Esophagus squamous epithelium (tissue), 5 donors: ENCODE results near the gene IGFL4. TPM values are rescaled to one million over a fixed set of nuclear protein-coding genes. Genes with fewer than 3 reads are reported as not detected.

Experiments
- DNase-seq: peaks from one replicate; lab custom pipeline; 2025; lab: John Stamatoyannopoulos, UW
- H3K27ac ChIP-seq, 4 donors: fragments of 200-600 bp; sonication (generic); one replicate each; pipeline ENCODE4 v1.5.1; 2016 to 2019; ENCODE audit warnings: mild to moderate bottlenecking in 1 of 4
- H3K27me3 ChIP-seq, 4 donors: fragments of 200-600 bp; sonication (generic); 1 replicate in 3 of 4; 2 replicates in 1 of 4; pipeline versions ENCODE4 v1.5.1 to v1.6.0; 2017 to 2021; ENCODE audit warnings: antibody characterized with exemption in 1 of 4
- H3K36me3 ChIP-seq, 3 donors: fragments of 200-600 bp; sonication (generic); one replicate each; pipeline ENCODE4 v1.5.1; 2016 to 2019
- H3K4me1 ChIP-seq, 3 donors: fragments of 200-600 bp; sonication (generic); one replicate each; pipeline ENCODE4 v1.5.1; 2017 to 2019
- H3K4me3 ChIP-seq, 4 donors: fragments of 200-600 bp; sonication (generic); 1 replicate in 3 of 4; 2 replicates in 1 of 4; pipeline ENCODE4 v1.5.1; 2016 to 2019; ENCODE audit warnings: mild to moderate bottlenecking in 2 of 4, moderate library complexity in 1 of 4
- H3K9me3 ChIP-seq, 3 donors: fragments of 200-600 bp; sonication (generic); one replicate each; pipeline ENCODE4 v1.5.1; 2016 to 2019
- CTCF ChIP-seq, 6 experiments: fragments of 450-650 bp in 4 of 6; fragments of 200-600 bp in 2 of 6; sonication (generic) in 2 of 6; IDR thresholded peaks; one replicate each; pipeline ENCODE4 v1.5.1; 2016 to 2019; ENCODE audit warnings: antibody characterized with exemption in 6 of 6, mild to moderate bottlenecking in 4 of 6, moderate library complexity in 4 of 6
- POLR2A ChIP-seq, 4 donors: fragments of 450-650 bp; IDR thresholded peaks; one replicate each; pipeline ENCODE4 v1.6.1; 2017; ENCODE audit warnings: antibody characterized with exemption in 4 of 4, mild to moderate bottlenecking in 4 of 4, moderate library complexity in 3 of 4
- WGBS, 2 donors: methylation state at CpG; one replicate each; pipeline ENCODE4 v1.1.5; 2018; 5-methylcytosine and 5-hydroxymethylcytosine counted together
- intact Hi-C: fragments of 100-400 bp; cut with DNase I; formaldehyde crosslinking; loops from one replicate; pipeline ENCODE4 v1.15.0; 2022
- total RNA-seq, 4 donors: library from RNA; depleted of rRNA; stranded (reverse); fragments of >200 nt; gene quantifications; one replicate each; pipeline ENCODE4 v1.1.0, GENCODE V29; 2016
- donor health status: DM: yes; HTN: yes; CAD: no.

IGFL4 gene
- total RNA-seq, 4 donors from 2014 or later = not detected

DNA sequence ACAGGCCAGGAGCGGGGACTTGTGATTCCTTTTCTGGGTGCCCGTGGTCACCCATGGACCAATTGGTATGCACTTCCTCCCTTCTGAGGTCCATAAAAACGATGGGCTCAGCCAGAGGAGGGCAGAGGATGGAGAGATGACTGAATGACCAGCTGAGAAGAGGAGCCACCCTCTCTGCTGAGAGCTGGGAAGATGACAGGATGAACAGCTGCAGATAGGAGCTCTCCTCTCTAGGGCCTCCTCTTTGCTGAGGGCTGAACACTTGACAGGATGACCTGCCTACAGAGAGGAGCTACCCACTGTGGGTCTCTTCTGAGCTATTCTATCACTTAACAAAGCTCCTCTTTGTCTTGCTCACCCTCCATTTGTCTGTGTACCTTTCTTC, 4.1 kb downstream of the IGFL4 start:
- no peaks in the 10 kb centered on the region for H3K36me3 ChIP-seq
- TF ChIP-seq POLR2A (IDR thresholded peaks at IDR 0.05) (no peak), CTCF (IDR thresholded peaks at IDR 0.05) (no peak)
- H3K9me3 ChIP-seq = no peaks in the 10 kb centered on the region
- H3K4me3 ChIP-seq = no peak overlapping the region
- peaks cover 0 to 7% (median 0%) of the 10 kb centered on the region in 3 donors for H3K4me1 ChIP-seq
- WGBS, 2 donors = 20% methylated on average over 1 of the region's 3 CpGs; no CpG with 5 or more reads in 1 of the 2 donors
- intact Hi-C loops = no loop called here
- DNase-seq = no peak
- peaks cover 0 to 46% (median 0%) of the 10 kb centered on the region in 4 donors for H3K27me3 ChIP-seq
- H3K27ac ChIP-seq = no peak overlapping the region

DNA sequence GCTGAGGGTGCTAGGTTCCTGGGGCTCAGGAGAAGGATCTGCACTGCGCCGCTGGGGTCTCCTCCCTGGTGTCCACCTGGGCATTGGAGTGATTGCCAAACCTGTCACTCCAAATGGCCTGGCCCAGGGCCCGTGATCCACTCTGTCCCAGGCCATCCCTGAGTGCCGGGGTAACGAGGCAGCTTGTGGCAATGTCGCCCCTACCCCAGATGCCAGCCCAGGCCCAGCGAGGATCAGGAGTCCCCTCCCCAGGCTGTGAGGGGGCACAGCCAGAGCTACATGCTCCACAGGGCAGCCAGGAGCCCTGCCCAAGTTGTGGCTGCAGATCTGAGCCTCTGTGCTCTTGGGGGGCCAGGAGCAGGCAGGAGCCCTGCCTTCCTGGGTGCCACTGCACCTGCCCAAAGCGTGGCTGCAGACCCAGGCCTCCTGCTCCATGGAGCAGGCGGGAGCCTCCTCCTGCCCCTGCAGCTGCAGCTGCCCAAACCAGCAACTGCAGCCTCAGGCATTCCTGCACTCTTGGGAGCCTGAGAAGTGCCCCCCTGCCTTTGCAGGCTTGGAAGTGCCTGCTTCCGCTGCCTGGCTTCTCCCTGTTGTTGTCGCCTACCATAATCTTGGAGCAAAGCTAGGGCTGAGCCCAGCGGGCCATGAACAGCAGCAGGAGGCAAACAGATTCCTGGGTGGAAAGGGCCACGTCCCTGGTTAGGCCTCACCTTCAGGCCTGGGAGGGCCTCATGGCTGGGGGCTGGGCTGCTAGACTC, 4.6 kb downstream of the IGFL4 start:
- H3K27me3 ChIP-seq = peaks cover 0 to 43% (median 0%) of the 10 kb centered on the region in 4 donors
- 72 to 94% methylated on average over 2 of the region's 13 CpGs for WGBS, 2 donors
- peaks cover 0 to 7% (median 0%) of the 10 kb centered on the region in 3 donors for H3K4me1 ChIP-seq
- no peak overlapping the region for H3K4me3 ChIP-seq
- TF ChIP-seq CTCF (IDR thresholded peaks at IDR 0.05) (no peak), POLR2A (IDR thresholded peaks at IDR 0.05) (no peak)
- no peaks in the 10 kb centered on the region for H3K36me3 ChIP-seq
- intact Hi-C loops = no loop called here
- H3K9me3 ChIP-seq = no peaks in the 10 kb centered on the region
- H3K27ac ChIP-seq = no peak overlapping the region
- DNase-seq = no peak

GRCh38 chr19:46035546-46035945, 5.3 kb downstream of the IGFL4 start:
- H3K27ac ChIP-seq = no peak overlapping the region
- H3K4me3 ChIP-seq = no peak overlapping the region
- no peak for DNase-seq
- TF ChIP-seq POLR2A (IDR thresholded peaks at IDR 0.05) = no peak
- no peak for TF ChIP-seq CTCF (IDR thresholded peaks at IDR 0.05)
- WGBS, 2 donors = 85% methylated on average over 6 of the region's 6 CpGs; no CpG with 5 or more reads in 1 of the 2 donors
- peaks cover 0 to under 1% (median 0%) of the 10 kb centered on the region in 3 donors for H3K4me1 ChIP-seq
- no peaks in the 10 kb centered on the region for H3K36me3 ChIP-seq
- no peaks in the 10 kb centered on the region for H3K9me3 ChIP-seq
- intact Hi-C loops = no loop called here
- peaks cover 0 to 41% (median 0%) of the 10 kb centered on the region in 4 donors for H3K27me3 ChIP-seq

DNA sequence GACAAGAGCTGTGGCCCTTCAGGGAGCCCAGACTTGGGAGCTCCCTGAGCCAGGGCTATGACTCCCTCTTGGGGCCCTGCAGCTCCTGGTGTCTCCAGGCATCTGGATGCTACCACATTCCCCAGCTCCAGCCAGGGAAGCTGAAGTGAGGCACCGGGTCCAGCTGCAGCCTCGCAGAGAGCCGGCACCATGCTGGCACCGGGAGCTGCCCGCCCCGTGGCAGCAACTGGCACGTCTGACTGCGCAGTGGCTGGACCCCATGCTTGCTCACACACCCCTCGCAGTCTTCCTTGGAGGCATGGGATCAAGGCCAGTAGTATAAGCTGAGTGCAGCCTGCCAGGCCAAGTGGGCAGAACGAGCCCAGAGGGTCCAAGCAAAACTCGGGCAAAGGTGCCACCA, 7.4 kb downstream of the IGFL4 start:
- Histone ChIP-seq H3K9me3 (no peaks in the 10 kb centered on the region), H3K4me3 (no peak overlapping the region), H3K4me1 (peaks cover 0 to 4% (median 0%) of the 10 kb centered on the region in 3 donors), H3K27ac (no peak overlapping the region), H3K36me3 (no peaks in the 10 kb centered on the region), H3K27me3 (peaks cover 0 to 38% (median 0%) of the 10 kb centered on the region in 4 donors)
- no peak for DNase-seq
- intact Hi-C loops = loop anchor here (5.0 kb wide), 1 partner anchor 44 kb away; no protein-coding TSS in a partner anchor
- WGBS, 2 donors = 53% methylated on average over 3 of the region's 11 CpGs; no CpG with 5 or more reads in 1 of the 2 donors
- TF ChIP-seq CTCF (IDR thresholded peaks at IDR 0.05) (no peak), POLR2A (IDR thresholded peaks at IDR 0.05) (no peak)

- intact Hi-C loops = loop anchor here (5.0 kb wide), 1 partner anchor 45 kb away; no protein-coding TSS in a partner anchor
- Histone ChIP-seq H3K9me3 (no peaks in the 10 kb centered on the region), H3K4me3 (no peak overlapping the region), H3K27me3 (peaks cover 0 to 43% (median 0%) of the 10 kb centered on the region in 4 donors), H3K4me1 (peaks cover 0 to 4% (median 0%) of the 10 kb centered on the region in 3 donors), H3K27ac (no peak overlapping the region), H3K36me3 (no peaks in the 10 kb centered on the region)
- TF ChIP-seq CTCF (IDR thresholded peaks at IDR 0.05) = no peak
- no CpG with 5 or more reads among the region's 3 CpGs for WGBS, 2 donors
- DNase-seq = no peak
Measured at GRCh38 chr19:46032597-46033025, 8.2 kb downstream of the IGFL4 start.
